Right renal pelvis (tissue), 4 donors: ENCODE data around the gene SUSD1. TPM values are rescaled to one million over a fixed set of nuclear protein-coding genes. Genes with fewer than 3 reads are reported as not detected.
A peak's percentile ranks its signal among the peaks of the same experiment; 100 is the strongest.
"Not testable (repeated sequence)": the region's sequence is repeated elsewhere in the genome, so short reads cannot be mapped to it uniquely, and the experiment has no call there.

Experiments used
- DNase-seq, 4 donors: peaks; one replicate each; pipeline ENCODE4 v3.0.0-alpha.2; 2013; ENCODE audit warnings: low read depth in 4 of 4, low spot score in 3 of 4, missing footprints in 1 of 4
- polyA plus RNA-seq, 4 donors: library from polyadenylated mRNA; unstranded; fragments of 120-200 nt; gene quantifications; one replicate each; pipeline ENCODE4 v1.2.1, GENCODE V29; 2013; ENCODE audit not compliant: insufficient read length in 4 of 4

SUSD1 gene
- polyA plus RNA-seq, 4 donors: 28.2 to 41.1 (median 33.2) TPM

GRCh38 chr9:112133806-112134205 lies 41.3 kb downstream of the SUSD1 start:
- DNase-seq: not testable (repeated sequence)

GRCh38 chr9:112132356-112132755 lies 42.7 kb downstream of the SUSD1 start:
- DNase-seq: no peak

GRCh38 chr9:112130997-112131396 lies 44.1 kb downstream of the SUSD1 start:
- no peak for DNase-seq

GRCh38 chr9:112130347-112130746 lies 44.8 kb downstream of the SUSD1 start:
- DNase-seq: no peak

GRCh38 chr9:112129246-112129645 lies 45.9 kb downstream of the SUSD1 start:
- DNase-seq: no peak

- DNase-seq: not testable (repeated sequence)
Observed at GRCh38 chr9:112128399-112128798, 46.7 kb downstream of the SUSD1 start.

DNA sequence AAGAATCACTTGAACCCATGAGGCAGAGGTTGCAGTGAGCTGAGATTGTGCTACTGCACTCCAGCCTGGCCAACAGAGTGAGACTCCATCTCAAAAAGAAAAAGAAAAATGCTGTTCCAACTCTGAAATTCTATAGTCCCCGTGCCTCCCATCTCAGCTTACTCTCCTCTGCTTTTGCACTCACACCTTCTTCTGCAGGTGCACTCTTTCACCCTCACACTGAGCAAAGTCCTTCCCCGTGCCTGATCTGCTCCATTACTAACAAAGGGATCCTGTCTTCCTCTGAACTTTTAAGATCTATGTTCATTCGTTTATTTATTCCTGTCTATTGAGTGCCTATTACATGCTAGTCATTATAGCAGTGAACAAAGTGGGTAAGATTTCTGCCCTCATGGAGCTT lies 47.8 kb downstream of the SUSD1 start:
- no peak for DNase-seq

DNA sequence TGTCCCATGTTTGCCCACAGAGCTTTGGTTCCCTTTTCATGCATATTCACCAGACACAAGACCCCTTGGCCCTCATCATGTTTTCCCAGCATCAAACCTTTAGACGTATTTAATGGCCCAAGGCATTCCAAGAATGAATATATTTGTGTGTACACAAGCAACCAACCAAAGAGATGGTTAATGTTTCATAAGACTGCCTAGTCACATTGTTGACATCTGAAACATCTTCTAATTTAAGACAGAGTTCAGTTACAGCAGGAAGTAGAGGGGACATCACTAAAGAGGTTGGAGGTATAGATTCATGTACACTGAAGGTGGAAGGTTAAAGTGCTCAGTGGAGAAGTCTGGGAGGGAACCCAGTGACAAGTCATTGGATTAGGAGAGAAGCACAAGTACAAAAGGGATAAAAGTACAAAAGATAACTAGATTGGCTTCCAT lies 49.1 kb downstream of the SUSD1 start:
- peak in 3 of 4 donors; percentile 28 to 70 (median 69) for DNase-seq

DNA sequence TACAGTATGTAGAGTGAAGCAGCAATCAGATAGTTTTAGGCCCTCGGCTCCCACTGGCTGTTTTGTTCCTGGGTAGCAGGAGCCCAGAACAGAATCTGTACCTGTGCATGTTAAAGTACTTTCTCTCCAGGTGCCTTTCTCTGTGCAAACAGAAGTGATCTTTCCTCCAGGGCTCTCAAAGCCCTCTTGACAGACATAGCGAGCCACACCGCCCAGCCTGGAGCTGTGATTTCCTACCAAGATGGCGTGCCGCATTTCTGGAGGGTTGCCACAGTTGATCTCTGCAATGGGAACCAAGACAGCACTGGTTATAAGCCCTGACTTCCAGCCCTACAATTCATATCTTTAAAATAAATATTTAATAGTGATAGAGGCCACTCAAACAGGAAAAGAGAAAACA lies 50.9 kb downstream of the SUSD1 start:
- no peak for DNase-seq

DNA sequence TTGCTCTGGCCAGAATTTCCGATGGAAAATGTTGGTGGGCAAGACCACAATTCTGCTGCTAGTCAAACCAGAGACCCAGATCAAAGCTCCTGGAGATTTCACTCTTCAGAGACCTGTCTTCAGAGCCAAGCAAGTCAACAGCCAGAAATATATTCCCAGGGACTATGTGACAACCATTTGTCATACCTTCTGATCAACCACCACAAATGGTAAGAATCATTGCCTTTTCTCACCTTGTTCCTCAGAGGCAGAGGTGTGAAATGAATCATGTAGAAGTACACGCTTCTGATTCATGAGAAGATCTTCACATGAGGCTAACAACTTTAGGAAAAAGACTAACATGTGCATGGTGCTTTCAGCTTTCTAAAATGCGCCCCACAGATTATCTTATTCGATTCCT lies 53.5 kb downstream of the SUSD1 start:
- DNase-seq: no peak

DNA sequence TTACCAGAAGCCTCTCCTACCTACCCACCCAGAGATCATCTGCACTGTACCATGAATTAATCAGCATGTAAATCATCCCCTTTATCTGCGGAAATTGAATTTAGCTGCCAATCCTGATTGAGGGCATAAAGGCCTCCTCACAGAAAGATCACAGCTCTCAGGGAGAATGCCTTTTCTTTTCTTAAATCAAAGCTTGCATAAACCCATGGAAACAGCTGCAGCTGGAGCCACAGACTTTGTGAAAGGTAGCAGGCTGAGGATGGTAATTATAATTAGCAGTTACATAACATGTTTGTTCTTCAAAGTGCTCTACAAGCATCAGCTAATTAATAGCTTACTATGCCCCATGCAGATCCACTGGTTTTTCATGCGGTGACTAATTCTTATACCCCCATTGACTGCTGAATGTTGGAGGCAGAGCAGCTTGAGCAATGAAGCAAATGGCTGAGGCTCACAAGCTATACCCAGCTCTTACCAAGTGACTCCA lies 54.6 kb downstream of the SUSD1 start:
- DNase-seq: no peak

DNA sequence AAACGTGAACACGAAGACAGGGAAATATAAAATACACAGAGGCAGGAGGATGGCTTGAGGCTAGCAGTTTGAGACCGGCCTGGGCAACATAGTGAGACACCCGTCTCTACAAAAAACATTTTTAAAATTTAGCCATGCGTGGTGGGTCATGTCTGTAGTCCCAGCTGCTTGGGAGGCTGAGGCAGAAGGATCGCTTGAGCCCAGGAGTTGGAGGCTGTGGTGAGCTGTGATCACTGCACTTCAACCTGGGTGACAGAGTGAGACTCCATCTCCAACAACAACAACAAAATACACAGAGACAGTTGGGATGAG lies 55.1 kb downstream of the SUSD1 start:
- no peak for DNase-seq

DNA sequence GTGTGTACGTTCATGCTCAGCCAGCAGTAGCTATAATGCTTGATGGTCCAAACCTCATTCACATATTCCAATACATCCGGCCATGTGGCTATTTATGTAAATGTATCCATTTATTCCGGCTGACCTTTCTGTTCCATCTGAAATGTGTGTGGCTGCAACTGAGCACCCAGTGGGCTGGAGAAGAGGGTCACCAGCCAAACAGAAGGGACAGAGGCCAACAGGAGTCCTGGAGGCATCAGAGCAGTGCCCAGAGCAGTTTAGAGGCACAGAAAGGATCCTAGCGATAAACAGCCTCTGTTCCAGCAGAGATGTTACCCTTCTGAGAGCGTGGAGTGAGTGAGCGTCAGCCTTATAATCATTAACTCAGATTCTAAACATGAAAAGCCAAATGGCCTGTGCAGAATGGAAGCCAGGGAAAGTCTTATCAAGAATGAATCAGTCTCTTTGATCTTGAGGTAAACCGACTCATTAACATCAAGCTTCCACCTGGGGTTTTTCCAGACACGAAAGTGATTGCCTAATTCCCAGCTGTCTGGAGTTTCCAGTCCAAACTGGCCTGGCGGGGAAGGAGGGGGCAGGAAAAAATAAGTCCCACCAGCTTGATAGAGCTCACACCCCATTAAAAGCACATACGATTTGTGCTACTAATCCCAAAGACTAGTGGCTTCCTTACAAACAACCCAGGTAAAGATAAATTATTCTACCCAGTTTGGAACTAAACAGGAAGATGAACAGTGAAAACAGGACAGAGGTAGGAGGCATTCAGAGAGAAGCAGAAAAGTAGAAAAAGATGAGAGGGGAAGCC lies 55.7 kb downstream of the SUSD1 start:
- peak in 2 of 4 donors; percentile 48 to 61 for DNase-seq

- no peak for DNase-seq
Observed at GRCh38 chr9:112118009-112118408, 57.1 kb downstream of the SUSD1 start.

GRCh38 chr9:112115970-112116753 lies 58.9 kb downstream of the SUSD1 start:
- DNase-seq: no peak

DNA sequence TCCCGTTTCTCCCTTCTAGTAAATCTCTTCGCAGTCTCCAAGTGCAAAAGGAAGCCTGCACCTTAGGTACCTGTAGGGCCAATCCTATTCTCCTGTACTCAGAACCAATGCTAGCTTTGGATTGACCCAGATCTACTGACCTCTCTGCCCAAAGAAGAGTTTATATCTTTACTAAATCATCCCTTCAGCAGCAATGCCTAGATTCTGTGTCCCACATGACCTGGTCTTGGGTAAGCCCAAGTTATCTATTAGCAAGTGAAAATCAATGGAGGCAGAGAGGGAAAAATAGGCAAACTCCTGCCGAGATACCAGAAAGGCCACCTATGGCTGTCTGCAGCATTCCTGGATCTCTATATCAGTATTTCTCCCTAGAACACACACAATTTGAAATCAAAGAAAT lies 60.0 kb downstream of the SUSD1 start:
- DNase-seq: no peak

GRCh38 chr9:112112941-112113681 lies 62.0 kb downstream of the SUSD1 start:
- no peak for DNase-seq

- no peak for DNase-seq
Observed at GRCh38 chr9:112112519-112112918, 62.6 kb downstream of the SUSD1 start.

DNA sequence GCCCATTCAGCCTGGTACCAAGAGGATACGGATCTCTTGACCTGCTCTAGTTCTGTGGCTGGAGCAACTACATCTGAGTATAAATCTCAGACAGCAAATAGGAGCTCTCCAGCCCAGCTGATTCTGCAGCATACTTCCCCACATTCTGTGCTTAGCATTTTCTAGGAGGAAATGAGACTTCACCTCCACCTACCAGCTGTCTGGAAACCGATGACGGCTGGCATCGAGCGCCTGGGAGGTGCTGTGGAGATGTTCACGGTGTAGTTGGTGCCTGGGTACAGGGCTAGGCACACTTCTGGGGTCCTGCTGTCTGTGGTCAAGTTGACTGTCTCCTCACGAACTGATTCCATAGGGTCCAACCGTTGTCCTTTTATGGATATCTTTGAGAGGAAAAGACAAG lies 63.6 kb downstream of the SUSD1 start:
- DNase-seq: no peak

- DNase-seq: no peak
Observed at GRCh38 chr9:112110777-112111113, 64.4 kb downstream of the SUSD1 start.

- DNase-seq: no peak
Observed at GRCh38 chr9:112110094-112110776, 64.9 kb downstream of the SUSD1 start.
